IPS DF 19.7 (cell line): ENCODE results near the gene CCDC38.
"Not testable (repeated sequence)": the region's sequence is repeated elsewhere in the genome, so short reads cannot be mapped to it uniquely, and the experiment has no call there.

ENCODE experiments used
- DNase-seq: peaks from one replicate; pipeline ENCODE4 v3.0.0-alpha.2; 2013; ENCODE audit warnings: low read depth, low spot score

Gene CCDC38

GRCh38 chr12:95942524-95943329 lies at the start of gene CCDC38:
Gene CCDC38, minus strand, starts transcription at chr12:95942614. Its CDS starts 6,105 bp downstream, at chr12:95936509.
- peak; percentile 48 for DNase-seq

- DNase-seq, result peak; percentile 7
Measured at GRCh38 chr12:95990136-95990535, 47.7 kb upstream of the CCDC38 start.

- no peak for DNase-seq
Measured at GRCh38 chr12:95989504-95990123, 47.2 kb upstream of the CCDC38 start.

- no peak for DNase-seq
Measured at GRCh38 chr12:95988506-95989275, 46.3 kb upstream of the CCDC38 start.

GRCh38 chr12:95986635-95987570 lies 44.5 kb upstream of the CCDC38 start:
- no peak for DNase-seq

GRCh38 chr12:95984682-95985081 lies 42.3 kb upstream of the CCDC38 start:
- DNase-seq, result no peak

GRCh38 chr12:95982602-95983001 lies 40.2 kb upstream of the CCDC38 start:
- no peak for DNase-seq

GRCh38 chr12:95980437-95980836 lies 38.0 kb upstream of the CCDC38 start:
- no peak for DNase-seq

GRCh38 chr12:95978774-95979173 lies 36.4 kb upstream of the CCDC38 start:
- DNase-seq, result no peak

- no peak for DNase-seq
Measured at GRCh38 chr12:95978351-95978750, 35.9 kb upstream of the CCDC38 start.

- DNase-seq, result no peak
Measured at GRCh38 chr12:95977764-95978305, 35.4 kb upstream of the CCDC38 start.

GRCh38 chr12:95976416-95976832 lies 34.0 kb upstream of the CCDC38 start:
- DNase-seq, result no peak

- DNase-seq, result no peak
Measured at GRCh38 chr12:95975491-95975890, 33.1 kb upstream of the CCDC38 start.

- no peak for DNase-seq
Measured at GRCh38 chr12:95974358-95974757, 31.9 kb upstream of the CCDC38 start.

GRCh38 chr12:95972832-95973456 lies 30.5 kb upstream of the CCDC38 start:
- DNase-seq, result no peak

GRCh38 chr12:95970905-95971304 lies 28.5 kb upstream of the CCDC38 start:
- DNase-seq, result peak; percentile 90

GRCh38 chr12:95969116-95969515 lies 26.7 kb upstream of the CCDC38 start:
- not testable (repeated sequence) for DNase-seq

GRCh38 chr12:95967301-95967700 lies 24.9 kb upstream of the CCDC38 start:
- DNase-seq, result no peak

GRCh38 chr12:95966287-95966870 lies 24.0 kb upstream of the CCDC38 start:
- no peak for DNase-seq

- no peak for DNase-seq
Measured at GRCh38 chr12:95963096-95963495, 20.7 kb upstream of the CCDC38 start.
